ENCODE measurements around the gene CECR2. TPM values are rescaled to one million over a fixed set of nuclear protein-coding genes. Genes with fewer than 3 reads are reported as not detected.

The CECR2 gene
- total and polyA plus RNA-seq, 2 of the 8 experiments (the other 6 are each of a cell fraction or from before 2014, with no cell fraction given), result 18.3 to 123 TPM

- no peak for TF ChIP-seq POLR2AphosphoS5 (IDR thresholded peaks at IDR 0.05; ENCODE audit: low read depth, low read length)
- TF ChIP-seq POU5F1 (IDR thresholded peaks at IDR 0.05; ENCODE audit: low read depth, low read length), result no peak
- no peak for TF ChIP-seq SP4 (IDR thresholded peaks at IDR 0.05; ENCODE audit: low read length)
- TF ChIP-seq NRF1 (IDR thresholded peaks at IDR 0.05; ENCODE audit: low read depth, low read length), result no peak
- no peak for TF ChIP-seq YY1 (IDR thresholded peaks at IDR 0.05; ENCODE audit: low read depth, low read length)
- no peak for TF ChIP-seq ASH2L (IDR thresholded peaks at IDR 0.05; ENCODE audit: low read length)
- no peak for TF ChIP-seq TCF12 (IDR thresholded peaks at IDR 0.05; ENCODE audit: low read depth, low read length)
- TF ChIP-seq CTBP2 (IDR thresholded peaks at IDR 0.05; ENCODE audit: borderline replicate concordance, insufficient read depth, insufficient read length, low read length), result no peak
- TF ChIP-seq SIRT6 (IDR thresholded peaks at IDR 0.05; ENCODE audit: low read length), result no peak
- TF ChIP-seq SRF (IDR thresholded peaks at IDR 0.05; ENCODE audit: low read depth, low read length), result no peak
- TF ChIP-seq KDM1A (IDR thresholded peaks at IDR 0.05; ENCODE audit: borderline replicate concordance, low read length), result no peak
These were observed 178.9 kb downstream of the CECR2 start (continued) for GRCh38 chr22:17548010-17548755.
